Ishikawa (cell line): Measurements from ENCODE around the gene MKRN3.

Experiments used
- CEBPB ChIP-seq: IDR thresholded peaks from 2 replicates; pipeline ENCODE4 v1.6.1; 2012
- CREB1 ChIP-seq: IDR thresholded peaks from 2 replicates; pipeline ENCODE4 v1.6.1; 2012; ENCODE audit warnings: low read depth
- EGR1 ChIP-seq: IDR thresholded peaks from 2 replicates; pipeline ENCODE4 v1.6.1; 2012
- EP300 ChIP-seq: IDR thresholded peaks from 2 replicates; pipeline ENCODE4 v1.6.1; 2012; ENCODE audit warnings: borderline replicate concordance
- FOXM1 ChIP-seq: IDR thresholded peaks from 2 replicates; pipeline ENCODE4 v1.6.1; 2012; ENCODE audit warnings: low read depth, borderline replicate concordance
- MAX ChIP-seq: IDR thresholded peaks from 2 replicates; pipeline ENCODE4 v1.6.1; 2012
- NFIC ChIP-seq: IDR thresholded peaks from 2 replicates; pipeline ENCODE4 v1.6.1; 2012
- RAD21 ChIP-seq: IDR thresholded peaks from 2 replicates; pipeline ENCODE4 v1.6.1; 2012; ENCODE audit warnings: low read depth
- REST ChIP-seq: IDR thresholded peaks from 2 replicates; pipeline ENCODE4 v1.6.1; 2012; ENCODE audit warnings: low read depth, mild to moderate bottlenecking
- TAF1 ChIP-seq: IDR thresholded peaks from 2 replicates; pipeline ENCODE4 v1.6.1; 2012; ENCODE audit warnings: low read depth, mild to moderate bottlenecking
- TCF12 ChIP-seq: IDR thresholded peaks from 2 replicates; pipeline ENCODE4 v1.6.1; 2012; ENCODE audit warnings: low read depth
- TEAD4 ChIP-seq: IDR thresholded peaks from 2 replicates; pipeline ENCODE4 v1.6.1; 2012
- USF1 ChIP-seq: IDR thresholded peaks from 2 replicates; pipeline ENCODE4 v1.6.1; 2012
- YY1 ChIP-seq: IDR thresholded peaks from 2 replicates; pipeline ENCODE4 v1.6.1; 2012; ENCODE audit warnings: low read depth
- ZBTB7A ChIP-seq: IDR thresholded peaks from 2 replicates; pipeline ENCODE4 v1.6.1; 2012; ENCODE audit warnings: low read depth

MKRN3 gene

GRCh38 chr15:23539892-23540291 is 25.6 kb upstream of the MKRN3 start:
- TF ChIP-seq EGR1 (no peak), EP300 (no peak), CREB1 (no peak), TAF1 (no peak), CEBPB (no peak), TEAD4 (no peak), NFIC (no peak), REST (no peak), TCF12 (no peak), YY1 (no peak), ZBTB7A (no peak), FOXM1 (no peak), MAX (no peak)

GRCh38 chr15:23546158-23546557 is 19.3 kb upstream of the MKRN3 start:
- TF ChIP-seq YY1 (no peak), NFIC (no peak), TEAD4 (no peak), REST (no peak), CEBPB (no peak), TCF12 (no peak), TAF1 (no peak), EP300 (no peak), EGR1 (no peak), RAD21 (no peak), USF1 (no peak), MAX (no peak), ZBTB7A (no peak), CREB1 (no peak), FOXM1 (no peak)

- TF ChIP-seq TCF12 (no peak), NFIC (no peak), EGR1 (no peak), RAD21 (no peak), FOXM1 (no peak), MAX (no peak), TAF1 (no peak), USF1 (no peak), EP300 (no peak), REST (no peak), YY1 (no peak), ZBTB7A (no peak)
Observed at GRCh38 chr15:23548071-23548470, 17.4 kb upstream of the MKRN3 start.

GRCh38 chr15:23561914-23562313 is 3.6 kb upstream of the MKRN3 start:
- TF ChIP-seq EGR1 (no peak), TEAD4 (no peak), RAD21 (no peak), REST (no peak), TAF1 (no peak)
